B cell (primary cell): ENCODE data around the gene CTNNA3.

Experiments
- CTCF ChIP-seq: fragments of 200-600 bp; IDR thresholded peaks from one replicate; pipeline ENCODE4 v1.8.0; 2022; ENCODE audit warnings: antibody characterized with exemption, mild to moderate bottlenecking
- EZH2 ChIP-seq: IDR thresholded peaks from 2 replicates; pipeline ENCODE4 v1.6.1; 2012; ENCODE audit warnings: borderline replicate concordance, low read depth, mild to moderate bottlenecking, moderate library complexity, low read length; ENCODE audit not compliant: insufficient read depth, poor library complexity, severe bottlenecking

GRCh38 chr10:66719483-66719882, 976.5 kb downstream of the CTNNA3 start:
- TF ChIP-seq CTCF, result no peak
- no peak for TF ChIP-seq EZH2
